Astrocyte (in vitro differentiated cells and primary cell): ENCODE results near the gene AVEN.

Source experiments
- CTCF ChIP-seq: IDR thresholded peaks from 2 replicates; pipeline ENCODE4 v1.5.1; 2011; ENCODE audit warnings: low read depth, mild to moderate bottlenecking, inconsistent platforms, low read length, moderate library complexity; ENCODE audit not compliant: insufficient read depth
- EZH2 ChIP-seq: IDR thresholded peaks from 2 replicates; pipeline ENCODE4 v1.6.1; 2012; ENCODE audit warnings: mild to moderate bottlenecking, low read length, inconsistent platforms; ENCODE audit not compliant: insufficient read depth

- TF ChIP-seq CTCF (no peak), EZH2 (no peak)
Measured at GRCh38 chr15:34027606-34028005, 11.4 kb downstream of the AVEN start.
